H1 (cell line): ENCODE measurements around the gene NDUFV1.

ENCODE experiments used
- BCL11A ChIP-seq, 2 experiments: IDR thresholded peaks; one replicate each; pipeline ENCODE4 v1.6.1; 2011; ENCODE audit warnings: low read depth in 2 of 2, low read length in 2 of 2, mild to moderate bottlenecking in 2 of 2
- EP300 ChIP-seq, 2 experiments: IDR thresholded peaks; 1 replicate in 1 of 2; 2 replicates in 1 of 2; pipeline ENCODE4 v1.6.1; 2011 to 2012; ENCODE audit warnings: low read depth in 2 of 2, low read length in 2 of 2, mild to moderate bottlenecking in 2 of 2, borderline replicate concordance in 1 of 2, inconsistent platforms in 1 of 2, moderate library complexity in 1 of 2
- EZH2 ChIP-seq: fragments of 200-600 bp; sonication (generic); IDR thresholded peaks from 2 replicates; pipeline ENCODE4 v1.7.1; 2012; ENCODE audit warnings: low read depth, mild to moderate bottlenecking, moderate library complexity, low read length, inconsistent platforms; ENCODE audit not compliant: severe bottlenecking
- JUND ChIP-seq: IDR thresholded peaks from 2 replicates; pipeline ENCODE4 v1.6.1; 2011; ENCODE audit warnings: mild to moderate bottlenecking, improper control_type of control experiment, low read length
- KDM1A ChIP-seq: fragments of 200-600, 300-600 bp; sonication (generic); IDR thresholded peaks from 2 replicates; pipeline ENCODE4 v1.7.1; 2016; ENCODE audit warnings: mild to moderate bottlenecking, low read length, borderline replicate concordance
- POLR2A ChIP-seq, 2 experiments: IDR thresholded peaks; 1 replicate in 1 of 2; 2 replicates in 1 of 2; pipeline ENCODE4 v1.6.1; 2011; ENCODE audit warnings: low read depth in 2 of 2, low read length in 2 of 2, mild to moderate bottlenecking in 2 of 2; ENCODE audit errors: control extremely low read depth in 1 of 2
- SIRT6 ChIP-seq: IDR thresholded peaks from one replicate; pipeline ENCODE4 v1.7.1; 2012; ENCODE audit warnings: low read length, inconsistent platforms
- SUZ12 ChIP-seq: fragments of 200-600 bp; sonication (generic); IDR thresholded peaks from 2 replicates; pipeline ENCODE4 v1.6.1; 2012; ENCODE audit warnings: mild to moderate bottlenecking, inconsistent platforms, low read length, moderate library complexity, mixed read lengths
- TBP ChIP-seq: IDR thresholded peaks from 2 replicates; pipeline ENCODE4 v1.6.1; 2011; ENCODE audit warnings: low read depth, low read length, improper control_type of control experiment
- TCF12 ChIP-seq: IDR thresholded peaks from 2 replicates; pipeline ENCODE4 v1.6.1; 2011; ENCODE audit warnings: low read depth, mild to moderate bottlenecking, low read length
- YY1 ChIP-seq: IDR thresholded peaks from 2 replicates; pipeline ENCODE4 v1.6.1; 2011; ENCODE audit warnings: low read depth, mild to moderate bottlenecking, low read length
- TF ChIP-seq, protein P1 (sequence below), 3 experiments: IDR thresholded peaks; 1 replicate in 2 of 3; 2 replicates in 1 of 3; pipeline versions ENCODE4 v1.5.1 to v1.6.1; 2011; ENCODE audit warnings: low read length in 3 of 3, mild to moderate bottlenecking in 3 of 3, inconsistent platforms in 2 of 3, low read depth in 1 of 3, moderate library complexity in 1 of 3; ENCODE audit not compliant: insufficient read depth in 1 of 3; ENCODE audit errors: control extremely low read depth in 1 of 3
- TF ChIP-seq, protein P2 (sequence below): IDR thresholded peaks from 2 replicates; pipeline ENCODE4 v1.6.1; 2011; ENCODE audit warnings: low read length, improper control_type of control experiment

DNA sequence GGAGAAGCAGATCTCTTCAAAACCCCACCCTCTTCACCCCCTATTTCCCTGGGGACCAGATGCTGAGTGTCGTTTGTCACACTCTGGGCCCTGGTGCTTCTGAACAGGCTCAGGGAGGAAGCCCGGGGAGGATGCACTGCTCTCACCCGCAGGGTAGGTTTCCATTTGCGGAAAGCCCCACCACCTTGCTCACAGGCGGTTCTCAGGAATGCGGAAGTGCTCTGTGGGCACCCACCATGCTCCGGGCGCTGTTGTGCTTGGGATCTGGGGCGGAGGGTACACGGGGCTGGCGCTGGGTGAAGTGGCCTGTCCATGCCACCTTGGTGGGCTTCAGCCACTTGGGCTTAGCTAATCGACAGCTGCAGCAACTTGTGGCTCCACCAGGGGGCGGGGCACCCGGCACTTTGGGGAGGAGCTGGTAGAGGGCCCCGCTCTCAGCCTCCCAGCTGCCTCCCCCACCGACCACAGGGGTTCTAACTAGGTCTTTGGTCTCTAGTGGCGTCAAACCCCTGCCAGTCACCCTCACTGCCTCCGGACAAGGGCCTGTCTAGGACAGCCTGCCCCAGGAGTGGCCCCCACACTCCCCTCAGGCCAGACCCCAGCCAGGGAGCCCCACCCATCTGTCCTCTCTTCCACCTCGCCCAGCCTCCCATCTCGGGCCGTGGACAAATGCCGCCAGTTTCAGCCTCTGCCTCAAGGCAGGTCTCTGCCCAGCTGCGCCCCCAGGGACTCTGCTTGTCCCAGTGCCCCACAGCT lies 7.4 kb downstream of the NDUFV1 start:
- TF ChIP-seq, protein P1, sequence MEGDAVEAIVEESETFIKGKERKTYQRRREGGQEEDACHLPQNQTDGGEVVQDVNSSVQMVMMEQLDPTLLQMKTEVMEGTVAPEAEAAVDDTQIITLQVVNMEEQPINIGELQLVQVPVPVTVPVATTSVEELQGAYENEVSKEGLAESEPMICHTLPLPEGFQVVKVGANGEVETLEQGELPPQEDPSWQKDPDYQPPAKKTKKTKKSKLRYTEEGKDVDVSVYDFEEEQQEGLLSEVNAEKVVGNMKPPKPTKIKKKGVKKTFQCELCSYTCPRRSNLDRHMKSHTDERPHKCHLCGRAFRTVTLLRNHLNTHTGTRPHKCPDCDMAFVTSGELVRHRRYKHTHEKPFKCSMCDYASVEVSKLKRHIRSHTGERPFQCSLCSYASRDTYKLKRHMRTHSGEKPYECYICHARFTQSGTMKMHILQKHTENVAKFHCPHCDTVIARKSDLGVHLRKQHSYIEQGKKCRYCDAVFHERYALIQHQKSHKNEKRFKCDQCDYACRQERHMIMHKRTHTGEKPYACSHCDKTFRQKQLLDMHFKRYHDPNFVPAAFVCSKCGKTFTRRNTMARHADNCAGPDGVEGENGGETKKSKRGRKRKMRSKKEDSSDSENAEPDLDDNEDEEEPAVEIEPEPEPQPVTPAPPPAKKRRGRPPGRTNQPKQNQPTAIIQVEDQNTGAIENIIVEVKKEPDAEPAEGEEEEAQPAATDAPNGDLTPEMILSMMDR (IDR thresholded peaks at IDR 0.05; ENCODE audit: control extremely low read depth in 1 of 3, insufficient read depth in 1 of 3, low read depth in 1 of 3, low read length in 3 of 3): peak in 2 of 3 experiments; percentile 77 to 79; a peak in 3 of 4 replicates
- TF ChIP-seq SUZ12 (no peak), TCF12 (no peak), JUND (no peak), YY1 (no peak), EP300 (IDR thresholded peaks at IDR 0.05; ENCODE audit: borderline replicate concordance in 1 of 2, low read depth in 2 of 2, low read length in 2 of 2) (no peak), SIRT6 (no peak), POLR2A (IDR thresholded peaks at IDR 0.05; ENCODE audit: control extremely low read depth in 1 of 2, low read depth in 2 of 2, low read length in 2 of 2) (no peak), TBP (no peak), BCL11A (IDR thresholded peaks at IDR 0.05; ENCODE audit: low read depth in 2 of 2, low read length in 2 of 2) (no peak), EZH2 (no peak), KDM1A (no peak)
- TF ChIP-seq, protein P2, sequence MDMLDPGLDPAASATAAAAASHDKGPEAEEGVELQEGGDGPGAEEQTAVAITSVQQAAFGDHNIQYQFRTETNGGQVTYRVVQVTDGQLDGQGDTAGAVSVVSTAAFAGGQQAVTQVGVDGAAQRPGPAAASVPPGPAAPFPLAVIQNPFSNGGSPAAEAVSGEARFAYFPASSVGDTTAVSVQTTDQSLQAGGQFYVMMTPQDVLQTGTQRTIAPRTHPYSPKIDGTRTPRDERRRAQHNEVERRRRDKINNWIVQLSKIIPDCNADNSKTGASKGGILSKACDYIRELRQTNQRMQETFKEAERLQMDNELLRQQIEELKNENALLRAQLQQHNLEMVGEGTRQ: no peak
